HG03159 (cell line): ENCODE measurements around the gene ARID1B.

Experiments used
- ATAC-seq: cut with Tn5 transposase; IDR thresholded peaks from one replicate; pipeline ENCODE4 v1.9.1; 2021; ENCODE audit warnings: mild to moderate bottlenecking, moderate library complexity; ENCODE audit not compliant: unreplicated experiment

ARID1B gene

DNA sequence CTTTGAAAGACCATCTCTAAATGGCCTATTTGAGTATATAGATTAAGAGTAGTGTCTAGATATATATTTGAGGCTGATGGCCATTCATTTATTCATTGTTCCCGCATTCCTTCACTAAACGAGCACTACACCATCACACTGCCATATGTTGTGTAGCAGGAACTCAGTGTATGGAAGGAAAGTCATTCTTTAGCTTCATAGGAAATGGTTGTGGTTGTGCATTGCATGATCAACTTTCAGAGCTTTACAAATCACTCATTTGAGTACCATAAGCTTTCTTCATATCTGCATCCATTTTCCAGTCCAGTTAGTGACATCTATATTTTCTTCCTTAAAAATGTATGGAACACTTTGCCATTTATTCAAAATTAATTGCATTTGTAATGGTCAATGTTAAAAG is 97.9 kb downstream of the ARID1B start:
- no peak for ATAC-seq

DNA sequence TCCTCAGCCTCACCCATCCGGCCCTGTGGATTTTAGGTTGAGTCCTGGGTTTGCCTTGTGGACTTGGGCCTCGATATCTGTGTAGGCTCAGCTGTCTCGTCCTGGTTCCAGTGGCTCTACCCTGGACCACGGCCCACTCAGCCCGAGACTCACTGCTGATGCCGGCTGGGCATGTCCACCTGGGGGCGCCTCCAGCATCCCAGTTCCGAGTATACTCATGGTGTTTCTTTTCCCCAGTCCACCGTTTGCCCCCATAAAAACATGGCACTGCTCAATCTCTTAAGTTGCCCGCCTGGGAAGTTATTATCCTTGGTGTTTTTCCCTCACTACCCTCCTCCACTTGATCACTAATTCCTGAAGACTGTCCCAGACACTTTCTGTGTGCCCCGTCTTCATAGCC is 99.1 kb downstream of the ARID1B start:
- no peak for ATAC-seq

DNA sequence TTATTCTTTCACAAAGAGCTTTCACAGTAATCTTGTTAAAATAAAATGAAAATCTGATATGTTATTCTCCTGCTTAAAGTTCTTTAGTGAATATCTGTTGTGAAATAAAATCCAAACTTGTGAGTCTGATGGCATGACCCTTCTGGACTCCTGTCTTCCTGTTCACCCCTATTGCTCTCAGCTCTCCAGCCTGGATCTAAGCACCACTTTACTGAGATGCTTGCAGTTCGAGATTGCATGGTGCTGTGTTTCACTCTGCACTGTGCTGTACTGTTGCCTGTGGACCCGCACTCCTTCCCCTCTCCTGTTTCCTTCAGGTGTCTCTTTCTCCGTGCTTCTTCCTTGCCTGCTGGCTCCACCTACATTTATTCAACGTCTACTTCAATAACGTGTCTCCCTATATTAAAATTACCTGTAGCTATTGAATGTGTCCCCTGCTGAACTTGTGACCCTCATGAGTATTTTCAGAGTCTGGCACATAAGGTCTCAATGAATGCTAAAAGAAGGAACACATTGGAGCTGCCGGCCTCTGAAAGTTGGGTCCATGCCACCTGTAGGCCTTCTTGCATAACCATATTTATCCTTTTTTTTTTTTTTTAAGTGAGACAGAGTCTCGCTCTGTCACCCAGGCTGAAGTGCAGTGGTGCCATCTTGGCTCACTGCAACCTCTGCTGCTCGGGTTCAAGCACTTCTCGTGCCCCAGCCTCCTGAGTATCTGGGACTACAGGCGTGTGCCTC is 100.1 kb downstream of the ARID1B start:
- ATAC-seq: no peak

DNA sequence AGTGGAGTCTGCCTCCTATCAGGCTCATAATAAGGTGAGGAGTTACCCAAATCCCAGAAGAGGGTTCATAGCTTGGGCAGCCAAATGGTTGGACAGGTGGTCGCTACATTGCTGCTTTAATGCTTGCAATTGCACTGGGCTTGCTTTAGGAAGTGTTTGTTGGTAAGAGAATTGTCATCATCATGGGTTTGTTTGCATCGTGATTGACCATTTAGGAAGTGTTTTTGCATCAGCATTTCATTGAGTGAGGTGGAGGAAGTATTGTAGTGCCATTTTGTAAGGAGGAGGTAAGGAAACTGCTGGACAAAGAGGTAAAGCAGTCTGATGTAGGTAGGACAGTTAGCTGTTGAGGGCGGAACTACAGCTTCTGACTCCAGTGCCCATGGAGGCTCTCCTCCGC is 101.5 kb downstream of the ARID1B start:
- ATAC-seq: no peak

DNA sequence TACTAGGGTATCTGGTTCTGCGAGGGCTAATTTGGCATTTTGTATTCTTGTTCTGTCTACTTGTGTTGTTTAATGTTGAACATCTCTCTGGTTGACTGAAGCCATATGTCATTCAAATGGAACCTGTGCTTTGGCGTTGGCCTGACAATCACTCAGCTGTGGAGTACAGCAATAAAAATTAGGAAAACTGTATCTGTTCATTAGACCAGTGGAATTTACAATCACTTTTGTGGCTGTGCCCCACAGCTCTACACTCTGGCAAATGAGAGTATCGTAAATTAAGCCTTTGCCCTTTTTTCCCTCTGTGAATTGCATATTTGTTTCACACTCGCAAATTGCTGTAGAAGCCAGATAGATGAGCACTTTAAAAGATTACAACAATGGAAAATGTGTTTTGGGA is 102.0 kb downstream of the ARID1B start:
- ATAC-seq: no peak

DNA sequence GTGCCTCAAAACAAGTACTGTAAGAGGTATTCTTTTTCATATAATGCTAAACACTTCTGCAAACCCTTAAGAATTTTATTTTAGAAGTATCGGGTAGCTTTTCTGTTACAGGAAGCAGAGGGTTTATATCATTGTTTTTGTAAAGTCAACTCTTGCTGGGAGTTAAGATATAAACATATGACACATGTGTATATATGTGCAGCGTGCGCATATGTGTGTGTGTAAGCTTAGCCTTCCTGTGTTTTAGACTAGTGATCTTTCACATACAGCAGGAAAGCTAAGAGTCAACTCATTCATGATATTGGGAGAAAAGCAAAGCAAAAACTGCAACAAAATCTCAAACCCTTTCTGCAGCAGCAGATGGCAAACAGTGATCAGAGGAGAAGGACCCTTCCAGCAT is 102.4 kb downstream of the ARID1B start:
- ATAC-seq: no peak

DNA sequence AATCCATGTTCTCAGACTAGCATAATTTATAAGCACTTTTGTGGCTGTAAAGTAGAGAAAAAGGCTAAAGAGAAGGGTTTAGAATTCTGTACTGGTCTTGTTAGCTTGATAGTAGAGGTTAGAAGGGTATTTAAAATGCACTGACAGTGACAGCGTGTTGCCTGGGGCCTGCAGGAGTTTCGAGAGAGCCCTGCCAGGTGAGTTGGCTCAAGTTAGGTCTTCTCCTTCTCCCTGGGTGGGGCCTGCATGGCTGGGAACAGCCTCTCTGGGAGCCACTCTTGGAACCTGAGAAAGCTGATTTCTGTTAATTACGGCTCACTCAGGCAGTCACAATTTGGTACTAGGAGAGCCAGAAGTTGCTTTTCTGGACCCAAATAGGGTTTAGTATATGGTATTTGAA is 103.7 kb downstream of the ARID1B start:
- ATAC-seq: no peak

DNA sequence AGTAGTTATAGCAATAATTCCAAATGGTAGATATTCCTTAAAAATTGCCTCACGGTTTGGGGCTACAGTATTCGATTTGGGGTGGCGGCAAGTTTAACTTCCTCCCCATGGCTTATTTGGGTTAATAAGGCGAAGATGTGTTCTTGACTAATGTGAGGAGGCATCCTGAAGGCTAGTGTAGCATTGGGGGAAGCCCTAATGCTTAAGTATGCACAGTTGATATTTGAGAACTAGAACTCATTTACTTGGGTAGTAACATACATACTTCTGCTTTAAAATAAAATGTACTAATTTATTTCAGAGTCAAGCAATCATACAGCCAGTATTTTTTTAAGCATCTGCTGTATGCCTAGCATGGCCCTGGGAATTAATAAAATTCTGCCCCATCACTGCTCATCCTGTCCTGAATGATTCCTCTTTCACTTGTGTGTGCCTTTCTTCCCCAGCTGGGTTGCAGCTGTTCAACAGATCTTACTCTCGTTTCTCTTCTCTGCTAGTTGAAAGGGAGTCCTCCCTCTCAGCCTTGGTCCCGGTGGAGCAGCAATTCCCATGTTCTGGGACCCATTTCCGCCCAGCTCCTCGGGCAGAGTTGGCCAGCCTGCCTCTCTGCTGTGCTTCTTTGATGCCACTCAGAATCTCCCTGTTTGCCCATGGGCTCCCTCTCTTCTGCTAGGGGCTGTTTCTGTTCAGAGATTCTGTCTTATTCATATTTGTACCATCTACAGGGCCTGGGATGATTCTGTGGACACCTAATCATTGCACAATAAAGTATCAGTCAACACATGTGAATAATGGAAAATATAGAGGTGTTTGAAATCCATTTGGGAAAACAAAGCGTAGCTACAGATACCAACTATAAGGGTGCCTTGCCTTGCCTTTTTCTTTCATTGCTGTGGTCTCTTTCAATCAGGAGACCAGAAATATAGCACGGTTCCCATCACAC is 104.8 kb downstream of the ARID1B start:
- no peak for ATAC-seq

DNA sequence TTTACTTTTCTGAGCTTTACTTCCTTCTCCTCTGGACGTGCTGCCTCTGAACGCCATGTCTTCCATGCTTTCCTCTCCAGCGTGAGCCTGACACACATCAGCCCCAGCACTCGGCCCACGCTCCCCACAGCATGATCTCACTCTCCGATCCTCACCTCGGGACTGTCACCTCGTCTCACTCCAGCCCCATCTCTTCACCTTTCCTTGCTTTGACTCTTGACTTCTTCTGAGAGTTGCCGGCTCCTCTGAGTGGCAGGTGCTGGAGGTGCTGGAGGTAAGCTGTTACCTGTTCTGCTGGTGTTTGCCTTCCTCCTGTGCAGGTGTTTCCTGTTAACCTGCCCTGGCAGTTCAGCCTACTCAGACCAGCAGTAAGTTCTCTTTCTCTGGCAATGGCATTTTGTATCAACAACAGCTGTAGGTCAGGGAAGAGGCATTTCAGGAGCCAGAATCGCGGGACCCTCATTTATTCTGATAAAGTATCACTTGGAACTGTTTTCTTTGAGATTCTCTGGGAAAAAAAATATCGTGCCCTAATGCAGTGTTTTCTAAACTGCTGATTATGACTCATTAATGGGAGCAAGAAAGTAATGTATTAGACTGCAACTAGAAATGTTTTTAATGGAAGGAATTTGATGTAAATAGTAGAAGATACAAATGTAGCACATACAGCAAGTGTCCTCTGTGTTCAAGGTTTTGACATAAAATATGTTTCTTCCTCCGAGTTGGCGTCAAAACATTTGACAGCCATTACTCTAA is 106.5 kb downstream of the ARID1B start:
- no peak for ATAC-seq

DNA sequence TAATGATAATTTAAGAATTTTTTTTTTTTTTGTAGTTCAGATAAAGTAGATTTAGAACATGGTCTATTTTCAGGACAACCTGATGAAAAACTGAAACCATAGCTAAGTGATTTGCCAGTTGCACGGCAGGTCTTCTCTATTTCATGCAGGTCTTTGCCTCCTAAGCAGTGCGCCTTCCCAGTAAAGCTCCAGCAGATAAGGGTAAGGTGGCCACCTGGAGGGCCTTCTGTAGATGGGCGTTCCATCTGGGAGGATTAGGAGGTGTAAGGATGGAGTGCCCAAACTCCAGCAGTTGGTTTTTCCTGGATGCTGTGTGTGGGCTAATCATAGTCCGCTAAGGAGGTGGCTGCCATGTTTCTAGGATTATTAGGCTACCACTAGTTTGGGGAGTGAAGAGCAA is 107.1 kb downstream of the ARID1B start:
- no peak for ATAC-seq

DNA sequence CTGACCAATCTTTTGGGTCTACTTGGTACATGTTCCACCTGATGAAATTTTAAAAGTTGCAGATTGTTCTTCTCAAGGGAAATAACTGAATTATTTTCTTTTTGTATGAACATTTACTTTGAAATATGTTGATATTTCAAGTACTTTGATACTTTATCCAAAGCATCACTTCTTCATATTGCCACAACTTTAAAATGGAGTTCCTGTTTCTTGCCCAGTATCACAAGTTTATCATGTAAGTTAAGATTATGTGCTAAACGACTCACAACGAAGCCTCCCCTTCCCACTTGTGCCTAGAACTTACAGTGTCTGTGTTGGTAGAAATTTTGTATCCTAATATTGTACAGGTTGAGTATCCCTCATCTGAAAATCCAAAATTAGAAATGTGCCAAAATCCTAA is 108.4 kb downstream of the ARID1B start:
- no peak for ATAC-seq

DNA sequence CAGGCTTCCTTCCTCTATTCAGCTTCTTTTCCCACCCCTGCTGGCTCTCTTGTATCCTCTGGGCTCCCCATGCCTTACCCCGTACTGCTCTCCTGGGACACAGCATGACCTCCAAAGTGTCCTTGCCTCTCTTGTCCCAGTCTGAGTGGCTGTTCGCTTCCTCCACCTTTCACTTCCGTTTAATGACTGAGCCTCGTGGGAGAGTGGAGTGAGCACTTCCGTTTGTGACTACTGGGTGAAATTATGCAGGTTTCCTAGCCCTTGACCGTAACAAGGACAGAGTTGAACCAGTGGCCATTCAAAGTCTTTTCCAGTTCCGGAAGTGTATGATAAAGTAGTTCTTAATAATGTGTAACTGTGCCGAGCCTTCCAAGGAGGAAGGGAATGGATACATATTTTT is 109.2 kb downstream of the ARID1B start:
- peak; percentile 73 for ATAC-seq

DNA sequence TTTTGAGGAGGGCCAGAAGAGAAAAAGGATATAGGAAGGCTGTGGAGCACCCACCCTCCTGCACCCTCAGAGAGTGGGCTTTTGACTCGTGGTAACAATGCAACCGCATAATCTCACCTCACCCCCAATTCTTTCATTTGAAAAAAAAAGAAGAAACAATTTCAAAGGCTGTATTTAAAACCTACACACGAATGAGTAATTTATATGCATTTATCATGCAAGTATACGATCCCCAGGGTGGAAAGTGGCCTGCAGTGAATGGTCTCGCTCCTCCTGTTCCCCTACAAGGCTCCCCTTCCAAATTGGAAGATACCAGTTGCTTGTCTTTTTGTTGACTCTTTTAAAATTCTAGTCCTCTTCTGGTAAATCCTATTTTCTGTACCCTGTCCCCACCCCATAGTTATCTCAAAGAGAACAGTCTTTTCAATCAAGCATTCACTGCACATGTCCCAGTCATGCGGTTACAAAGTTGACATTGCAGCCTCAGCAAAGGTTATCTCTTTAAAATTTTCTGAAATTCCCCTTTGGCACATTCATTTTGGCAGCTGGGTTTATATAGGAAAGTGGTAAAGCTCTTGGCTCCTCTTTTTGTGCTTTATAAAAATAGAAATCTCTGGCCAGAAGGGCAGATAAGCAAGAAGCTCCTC is 110.6 kb downstream of the ARID1B start:
- no peak for ATAC-seq

DNA sequence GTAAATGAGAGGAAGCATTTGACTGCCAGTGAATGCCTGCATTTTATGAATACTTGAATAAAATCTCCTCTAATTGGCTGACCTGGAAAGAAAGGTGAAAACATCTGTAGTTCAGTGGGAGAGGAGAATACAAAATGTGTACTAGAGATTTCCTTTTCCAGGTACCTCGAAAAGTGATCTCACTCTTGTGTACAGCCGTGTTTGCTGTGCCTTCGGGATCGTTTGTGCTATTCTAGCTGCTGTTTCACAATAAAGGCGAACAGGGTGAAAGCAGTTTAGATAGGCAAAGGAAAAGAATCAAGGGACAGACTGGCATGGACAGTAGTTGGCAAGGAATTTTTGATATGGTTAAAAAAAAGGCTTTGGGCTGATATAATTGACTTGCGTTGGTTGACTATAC is 112.3 kb downstream of the ARID1B start:
- no peak for ATAC-seq

DNA sequence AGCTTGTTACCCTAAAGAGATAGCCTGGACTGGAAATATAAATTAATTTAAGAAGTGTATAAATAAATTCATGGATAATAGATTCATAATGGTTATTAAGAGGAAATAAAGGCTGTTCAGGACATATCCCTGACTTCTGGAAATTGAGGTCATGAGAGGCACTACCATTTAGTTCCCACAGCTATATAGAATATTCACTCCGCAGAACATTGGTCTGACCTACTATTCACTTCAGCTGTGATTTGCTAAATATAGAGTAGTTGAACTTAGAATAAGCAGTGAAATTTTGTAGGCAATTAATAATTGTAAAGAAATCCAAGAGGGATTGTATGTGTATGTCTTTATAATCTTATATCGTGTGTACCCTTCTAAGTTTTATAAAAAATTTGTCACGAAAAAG is 112.8 kb downstream of the ARID1B start:
- no peak for ATAC-seq

DNA sequence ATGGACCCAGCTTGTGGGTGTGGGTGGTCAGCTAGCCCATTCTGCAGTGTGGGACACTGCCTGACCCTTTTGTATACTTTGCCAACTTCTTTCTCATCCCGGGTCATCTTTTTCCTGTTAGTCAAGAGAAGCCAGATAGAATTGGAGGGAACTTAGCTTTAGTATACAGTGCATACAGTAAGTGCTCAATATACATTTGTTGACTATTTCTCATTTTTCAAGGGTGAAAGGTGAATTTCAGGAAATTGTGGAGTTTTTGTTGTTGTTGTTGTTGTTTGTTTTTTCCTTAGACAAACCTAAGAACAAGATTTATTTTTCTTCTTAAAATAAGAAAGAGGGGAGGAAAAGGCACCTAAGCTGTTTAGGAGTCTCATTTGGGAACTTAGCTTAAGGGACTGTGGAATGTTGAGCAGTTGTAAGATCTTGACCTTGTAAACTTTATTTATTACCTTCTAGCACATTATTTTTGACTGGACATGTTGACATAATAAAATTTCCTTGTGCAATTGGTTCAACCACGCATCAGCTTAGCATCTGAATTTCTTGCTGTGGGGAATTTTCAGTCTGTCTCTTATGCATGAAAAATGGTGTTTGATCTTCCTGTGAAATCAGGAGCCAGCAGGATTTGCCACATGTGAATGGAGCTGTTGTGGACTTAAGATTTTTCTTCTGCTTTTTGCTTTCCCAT is 113.6 kb downstream of the ARID1B start:
- no peak for ATAC-seq

DNA sequence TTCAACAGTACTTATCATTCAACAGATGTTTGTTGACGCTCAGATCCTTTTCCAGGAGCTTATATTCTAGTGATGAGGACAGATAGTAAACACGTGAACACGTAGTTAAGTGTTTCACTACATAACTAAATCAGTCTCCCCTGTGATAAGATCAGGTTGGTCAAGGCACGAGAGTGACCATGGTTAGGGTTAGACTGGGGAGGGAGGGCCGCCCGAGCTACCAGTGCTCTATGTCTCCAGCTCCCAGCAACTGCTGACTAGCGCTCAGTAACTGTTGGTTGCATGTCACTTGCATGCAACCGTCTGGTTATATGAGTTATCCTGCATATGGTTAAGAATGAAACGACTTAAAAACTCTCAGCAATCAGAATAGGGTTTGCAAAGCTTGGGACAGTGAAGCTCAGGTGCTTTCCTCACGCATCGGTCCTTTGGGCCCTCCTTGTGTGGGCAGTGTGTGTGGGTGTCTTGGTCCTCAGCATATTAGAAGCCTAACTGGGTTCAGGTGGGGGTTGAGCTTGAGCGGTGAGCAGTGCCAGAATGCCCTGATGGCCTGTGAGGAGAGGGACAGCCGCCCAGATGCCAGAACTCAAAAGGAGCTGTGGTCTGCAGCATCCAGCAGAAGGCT is 120.8 kb downstream of the ARID1B start:
- no peak for ATAC-seq

DNA sequence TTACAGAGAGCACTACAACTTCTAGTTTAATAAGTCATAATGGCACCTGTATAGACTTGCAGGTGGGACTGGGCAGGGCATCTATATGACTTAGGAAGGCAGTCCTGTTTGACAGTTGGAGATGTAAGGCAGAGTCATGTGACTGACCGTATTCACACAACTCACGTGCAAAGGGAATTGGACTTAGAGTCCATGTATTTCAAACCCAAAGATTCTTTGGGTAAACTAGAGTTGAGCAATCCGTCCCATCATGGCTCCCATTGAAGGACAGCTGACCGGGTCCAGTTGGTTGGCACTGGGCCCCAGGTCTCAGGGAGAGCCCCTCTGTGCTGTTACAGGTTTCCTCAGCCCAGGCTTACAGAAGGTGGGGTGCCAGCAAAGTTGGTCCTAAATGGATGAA is 121.9 kb downstream of the ARID1B start:
- no peak for ATAC-seq

DNA sequence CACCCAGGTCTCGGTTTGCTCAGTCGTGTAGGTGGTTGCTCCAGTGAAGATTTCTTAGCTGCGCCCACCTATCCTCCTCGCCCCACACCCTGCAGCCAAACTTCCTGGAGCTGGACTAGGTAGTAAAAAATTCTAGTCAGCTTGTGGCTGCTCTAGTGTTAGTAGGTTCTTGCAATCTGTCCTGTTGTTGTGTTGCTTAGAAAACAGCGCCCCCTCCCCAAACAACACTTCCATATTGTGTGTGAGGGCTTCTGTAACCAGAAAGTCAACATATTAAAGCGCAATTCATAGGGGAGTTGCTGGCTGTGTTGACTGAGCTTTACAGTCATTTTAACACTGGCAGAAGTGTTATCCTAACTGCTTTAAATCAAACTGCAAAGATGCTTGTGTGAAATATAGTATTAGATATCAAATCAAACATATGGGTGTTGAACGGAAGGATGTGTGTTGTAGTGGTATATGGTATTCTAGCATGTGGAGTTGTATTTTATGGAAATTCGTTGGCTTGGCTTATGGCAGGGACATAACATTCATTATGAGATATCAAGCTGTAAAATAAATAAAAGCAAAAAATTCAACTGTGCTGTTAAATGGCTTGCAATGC is 122.5 kb downstream of the ARID1B start:
- ATAC-seq: no peak

DNA sequence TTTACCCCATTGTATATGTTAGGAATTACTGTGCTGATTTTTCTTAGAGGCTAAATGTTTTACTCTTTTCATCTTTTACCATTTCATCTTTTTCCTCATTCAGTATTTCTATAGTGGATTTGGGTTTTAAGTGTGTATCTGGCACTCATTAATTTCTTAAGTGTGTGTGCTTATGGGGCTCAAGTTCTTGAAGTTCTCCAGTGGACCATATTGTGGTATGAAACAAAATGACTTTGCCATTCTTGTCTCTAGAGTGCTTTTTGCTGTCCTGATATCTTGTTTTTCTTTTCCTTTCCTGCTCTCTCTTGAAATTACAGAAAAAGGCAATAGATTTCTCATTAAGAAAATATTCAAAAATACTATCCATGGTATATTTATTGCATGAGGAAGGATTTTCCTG is 123.1 kb downstream of the ARID1B start:
- ATAC-seq: no peak
